NCI-H1092 treated with DMSO at 0.1 percent for 48 hours (cell line): ENCODE results near the gene SSUH2.

Experiments used
- DNase-seq: peaks from one replicate; lab custom pipeline; 2025; lab: John Stamatoyannopoulos, UW

The SSUH2 gene

GRCh38 chr3:8610951-8611350 lies 33.6 kb downstream of the SSUH2 start:
- no peak for DNase-seq

GRCh38 chr3:8608791-8609467 lies 35.7 kb downstream of the SSUH2 start:
- no peak for DNase-seq

- DNase-seq: no peak
These were observed 36.4 kb downstream of the SSUH2 start for GRCh38 chr3:8608041-8608790.

- DNase-seq: peak; percentile 1
These were observed 37.2 kb downstream of the SSUH2 start for GRCh38 chr3:8607234-8608040.

- no peak for DNase-seq
These were observed 37.8 kb downstream of the SSUH2 start for GRCh38 chr3:8606701-8607231.

GRCh38 chr3:8604988-8605387 lies 39.6 kb downstream of the SSUH2 start:
- DNase-seq: no peak

GRCh38 chr3:8604006-8604405 lies 40.6 kb downstream of the SSUH2 start:
- DNase-seq: no peak

- peak; percentile 2 for DNase-seq
These were observed 41.4 kb downstream of the SSUH2 start for GRCh38 chr3:8603115-8603710.

GRCh38 chr3:8600457-8600856 lies 44.1 kb downstream of the SSUH2 start:
- no peak for DNase-seq

GRCh38 chr3:8599146-8599545 lies 45.5 kb downstream of the SSUH2 start:
- DNase-seq: no peak

- no peak for DNase-seq
These were observed 47.3 kb downstream of the SSUH2 start for GRCh38 chr3:8597219-8597853.

- no peak for DNase-seq
These were observed 48.0 kb downstream of the SSUH2 start for GRCh38 chr3:8596321-8597218.

GRCh38 chr3:8595695-8596115 lies 48.9 kb downstream of the SSUH2 start:
- DNase-seq: no peak

GRCh38 chr3:8595252-8595651 lies 49.3 kb downstream of the SSUH2 start:
- no peak for DNase-seq

GRCh38 chr3:8593021-8593827 lies 51.4 kb downstream of the SSUH2 start:
- no peak for DNase-seq

- DNase-seq: no peak
These were observed 54.6 kb downstream of the SSUH2 start for GRCh38 chr3:8589880-8590556.

GRCh38 chr3:8584661-8585060 lies 59.9 kb downstream of the SSUH2 start:
- DNase-seq: no peak

- no peak for DNase-seq
These were observed 62.7 kb downstream of the SSUH2 start for GRCh38 chr3:8581806-8582445.

- DNase-seq: no peak
These were observed 63.2 kb downstream of the SSUH2 start for GRCh38 chr3:8581373-8581772.
